HG03520 (cell line): ENCODE measurements around the gene SRSF3.
"Not testable (repeated sequence)": the region's sequence is repeated elsewhere in the genome, so short reads cannot be mapped to it uniquely, and the experiment has no call there.

Experiments used
- ATAC-seq: cut with Tn5 transposase; IDR thresholded peaks from one replicate; pipeline ENCODE4 v1.9.1; 2021; ENCODE audit warnings: mild to moderate bottlenecking, moderate library complexity; ENCODE audit not compliant: unreplicated experiment

SRSF3 gene

GRCh38 chr6:36642913-36643817, 49.0 kb downstream of the SRSF3 start:
- ATAC-seq: no peak

- ATAC-seq: no peak
These were observed 49.8 kb downstream of the SRSF3 start for GRCh38 chr6:36643977-36644376.

- ATAC-seq: no peak
These were observed 54.9 kb downstream of the SRSF3 start for GRCh38 chr6:36649086-36649485.

DNA sequence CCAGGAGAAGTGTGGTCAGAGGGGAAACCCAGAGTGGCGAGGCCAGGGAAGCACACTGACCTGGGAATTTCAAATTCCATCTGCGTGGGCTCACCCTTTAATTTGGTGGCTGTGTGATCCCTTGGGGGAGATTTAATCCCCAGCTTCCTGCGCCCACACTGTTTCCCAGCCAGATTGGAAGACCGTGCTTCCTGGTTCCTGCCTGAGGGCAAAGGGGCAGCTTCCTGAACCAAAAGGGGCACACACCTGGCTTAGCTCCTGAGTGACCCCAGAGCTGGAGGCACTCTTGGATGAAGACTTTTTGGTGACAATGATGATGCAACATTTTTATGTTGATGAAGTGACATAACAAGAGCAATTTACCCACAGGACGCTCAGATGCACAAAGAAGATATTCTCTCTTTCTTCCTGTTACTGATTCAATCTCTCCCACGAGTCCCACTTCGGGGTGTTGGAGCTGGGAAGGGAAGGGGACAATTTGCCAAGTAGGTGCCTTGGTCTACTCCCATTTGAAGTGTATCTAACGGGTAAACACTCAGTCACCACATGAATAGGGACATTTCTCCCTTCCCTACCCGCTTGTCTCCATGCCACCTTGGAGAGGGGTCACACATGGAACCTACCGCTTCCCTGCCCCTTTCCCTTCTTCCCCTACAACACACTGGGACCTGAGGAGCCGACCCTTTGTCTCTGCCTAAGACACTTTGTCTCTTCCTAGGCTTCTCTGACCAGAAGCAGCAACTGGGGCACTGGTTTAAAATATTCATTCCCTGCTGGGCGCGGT, 55.7 kb downstream of the SRSF3 start:
- no peak for ATAC-seq

DNA sequence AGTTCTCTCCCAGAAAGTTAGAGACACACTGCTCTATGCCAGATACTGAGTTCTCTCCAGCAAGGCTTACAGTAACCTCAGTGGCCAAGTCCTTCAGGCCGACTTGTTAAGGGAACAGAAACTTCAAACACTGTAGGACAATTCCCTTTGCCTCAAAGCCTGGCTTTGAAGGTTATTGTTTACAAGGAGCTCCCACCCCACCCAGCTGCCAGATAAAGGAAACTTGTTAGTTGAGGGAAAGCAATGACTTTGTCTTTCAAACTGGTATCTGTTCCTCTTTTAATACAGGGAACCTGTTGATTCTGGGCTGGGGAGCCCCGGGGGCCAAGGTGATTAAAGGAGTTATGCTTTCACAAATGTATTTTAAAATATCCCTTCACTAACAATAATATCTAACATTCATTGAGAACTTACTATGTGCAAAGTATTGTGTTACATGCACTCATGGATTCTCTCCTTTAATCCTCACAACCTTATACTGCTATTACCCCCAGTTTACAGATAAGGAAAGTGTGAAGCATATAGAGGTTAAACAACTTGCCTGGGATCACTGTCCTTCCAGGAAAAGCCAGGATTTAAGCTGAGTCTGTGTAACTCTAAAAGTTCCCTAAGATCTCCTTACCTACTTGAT, 56.8 kb downstream of the SRSF3 start:
- no peak for ATAC-seq

GRCh38 chr6:36651659-36652379, 57.7 kb downstream of the SRSF3 start:
- no peak for ATAC-seq

GRCh38 chr6:36654469-36654868, 60.3 kb downstream of the SRSF3 start:
- ATAC-seq: not testable (repeated sequence)
